GM20431 (cell line): ENCODE data around the gene TREML4.

Experiments
- in situ Hi-C: fragments of 300-500 bp; cut with MseI, MboI; formaldehyde crosslinking; loops from one replicate; pipeline ENCODE4 v1.15.0; 2020; ENCODE audit warnings: low sequenced_read_pairs; ENCODE audit not compliant: unreplicated experiment

The TREML4 gene

GRCh38 chr6:41247882-41248705, 19.9 kb downstream of the TREML4 start:
- in situ Hi-C loops, result no loop called here

- in situ Hi-C loops, result no loop called here
Measured at GRCh38 chr6:41252401-41253169, 24.4 kb downstream of the TREML4 start.

GRCh38 chr6:41255110-41255509, 27.0 kb downstream of the TREML4 start:
- in situ Hi-C loops, result no loop called here

DNA sequence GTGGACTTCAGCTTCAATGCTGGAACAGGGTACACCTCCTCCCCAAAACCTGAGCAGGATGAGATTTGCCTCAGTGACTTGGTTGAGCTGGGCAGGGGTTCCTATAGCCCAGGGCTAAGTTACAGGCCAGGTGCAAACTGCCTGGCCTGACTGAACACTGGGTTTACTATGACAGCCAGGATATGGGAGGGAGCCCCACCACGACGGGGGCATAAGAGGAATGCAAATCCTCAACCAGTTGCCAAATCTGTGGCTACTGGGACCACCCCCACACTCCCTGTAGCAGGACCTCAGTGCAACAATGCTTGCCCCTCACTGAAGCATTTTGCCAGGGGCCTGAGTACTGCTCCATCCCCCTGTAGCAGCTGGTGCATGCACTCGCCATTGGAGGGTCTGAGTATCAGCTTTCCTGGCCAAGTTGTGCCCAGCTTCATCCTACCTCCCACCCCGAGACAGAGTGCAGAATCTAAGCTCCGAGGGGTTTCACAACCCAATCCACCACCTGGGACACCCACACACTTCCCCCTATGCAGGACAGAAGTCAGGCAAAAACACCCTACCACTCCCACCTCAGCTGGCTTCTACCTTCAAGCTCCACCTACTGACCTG, 27.6 kb downstream of the TREML4 start:
- in situ Hi-C loops, result no loop called here

- in situ Hi-C loops, result no loop called here
Measured at GRCh38 chr6:41256383-41256782, 28.2 kb downstream of the TREML4 start.

DNA sequence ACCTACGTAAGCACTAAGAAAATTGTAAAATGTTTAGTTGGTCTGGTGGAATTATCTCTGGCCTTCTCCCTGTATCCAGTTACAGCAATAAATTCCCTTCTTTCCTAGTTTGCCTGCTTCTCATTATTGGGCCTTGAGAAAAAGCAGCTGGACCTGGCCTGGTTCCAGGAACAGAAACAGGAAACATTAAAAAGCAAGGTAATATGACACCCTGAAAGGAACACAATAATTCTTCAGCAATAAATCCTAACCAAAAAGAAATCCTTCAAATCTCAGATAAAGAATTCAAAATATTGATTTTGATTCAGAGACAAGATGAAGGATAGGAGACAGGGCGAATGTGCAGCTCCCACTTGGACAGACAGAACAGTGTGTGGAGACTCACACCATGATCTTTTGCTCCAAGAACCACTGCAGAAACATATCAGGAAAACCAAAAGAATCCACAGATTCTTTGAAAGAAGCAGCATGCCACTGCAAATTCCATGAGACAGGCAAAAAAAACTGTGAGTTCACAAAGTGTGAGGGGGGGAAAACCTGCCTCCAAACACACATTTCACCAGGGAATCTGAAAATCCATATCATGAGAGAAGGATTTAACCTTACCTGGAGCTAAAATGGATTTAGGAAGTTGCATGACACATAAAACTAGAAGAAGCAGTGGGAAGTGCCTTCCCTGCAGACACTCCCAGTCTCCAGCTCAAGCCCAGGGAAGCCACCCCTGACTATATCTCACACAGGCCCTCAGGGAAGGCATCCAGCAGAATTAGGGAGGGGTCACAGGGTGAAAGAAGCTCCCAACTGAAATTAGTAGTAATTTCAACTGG, 29.4 kb downstream of the TREML4 start:
- in situ Hi-C loops, result no loop called here

- in situ Hi-C loops, result no loop called here
Measured at GRCh38 chr6:41258196-41258493, 30.0 kb downstream of the TREML4 start.

DNA sequence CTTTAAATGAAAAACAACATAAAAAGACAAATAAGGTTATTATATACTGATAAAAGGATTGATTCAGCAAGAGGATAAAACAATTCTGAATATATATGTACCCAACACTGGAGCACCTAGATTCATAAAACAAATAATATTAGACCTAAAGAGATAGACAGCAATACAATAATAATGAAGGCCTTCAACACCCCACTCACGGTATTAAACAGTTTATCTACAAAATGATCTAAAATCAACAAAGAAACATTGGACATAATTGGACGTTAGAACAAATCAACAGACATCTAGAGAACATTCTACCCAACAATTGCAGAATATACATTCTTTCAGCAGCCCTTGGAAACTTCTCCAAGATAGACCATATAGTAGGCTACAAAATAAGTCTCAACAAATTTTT, 34.3 kb downstream of the TREML4 start:
- in situ Hi-C loops, result no loop called here

- in situ Hi-C loops, result no loop called here
Measured at GRCh38 chr6:41263267-41263666, 35.1 kb downstream of the TREML4 start.

- in situ Hi-C loops, result no loop called here
Measured at GRCh38 chr6:41266541-41266940, 38.4 kb downstream of the TREML4 start.

DNA sequence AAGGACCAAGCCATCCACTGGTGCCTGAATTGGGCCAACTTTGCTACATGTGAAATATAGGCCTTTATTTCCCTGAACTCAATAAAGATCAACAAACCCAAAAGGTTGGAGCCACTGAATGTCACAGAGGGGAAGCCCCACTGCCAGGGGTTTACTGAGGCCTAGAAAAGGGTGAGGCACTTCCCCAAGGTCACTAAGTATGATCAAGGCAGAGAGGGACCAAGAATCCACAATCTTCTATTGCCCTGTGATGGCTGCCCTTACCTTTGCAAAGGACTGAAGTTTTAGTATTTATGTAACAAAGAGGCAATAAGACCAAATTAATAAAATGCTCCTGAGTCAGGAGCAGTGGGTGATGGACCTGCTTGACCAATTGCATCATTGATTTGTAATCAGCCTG, 40.3 kb downstream of the TREML4 start:
- in situ Hi-C loops, result no loop called here

DNA sequence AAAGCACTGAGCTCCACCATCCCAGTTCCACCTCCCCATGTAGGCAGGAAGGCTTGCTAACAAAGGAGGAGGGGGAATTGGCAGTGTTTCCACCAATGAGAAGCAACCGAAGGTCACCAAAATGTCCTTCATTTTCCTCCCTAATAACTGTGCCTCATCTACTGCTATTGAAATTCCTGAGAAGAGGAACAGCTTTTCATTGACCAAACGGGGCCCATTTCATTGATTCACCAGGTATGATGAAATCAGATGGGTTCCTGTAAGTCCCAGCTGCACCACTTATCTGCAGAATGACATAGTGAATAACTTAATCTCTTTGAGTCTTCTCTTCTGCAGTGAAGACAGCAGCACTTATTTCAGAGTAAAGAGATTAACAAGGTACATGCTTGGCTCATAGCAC, 41.0 kb downstream of the TREML4 start:
- in situ Hi-C loops, result no loop called here

GRCh38 chr6:41269716-41270115, 41.6 kb downstream of the TREML4 start:
- in situ Hi-C loops, result no loop called here

- in situ Hi-C loops, result no loop called here
Measured at GRCh38 chr6:41271901-41272395, 43.8 kb downstream of the TREML4 start.

GRCh38 chr6:41272591-41273240, 44.6 kb downstream of the TREML4 start:
- in situ Hi-C loops, result no loop called here

DNA sequence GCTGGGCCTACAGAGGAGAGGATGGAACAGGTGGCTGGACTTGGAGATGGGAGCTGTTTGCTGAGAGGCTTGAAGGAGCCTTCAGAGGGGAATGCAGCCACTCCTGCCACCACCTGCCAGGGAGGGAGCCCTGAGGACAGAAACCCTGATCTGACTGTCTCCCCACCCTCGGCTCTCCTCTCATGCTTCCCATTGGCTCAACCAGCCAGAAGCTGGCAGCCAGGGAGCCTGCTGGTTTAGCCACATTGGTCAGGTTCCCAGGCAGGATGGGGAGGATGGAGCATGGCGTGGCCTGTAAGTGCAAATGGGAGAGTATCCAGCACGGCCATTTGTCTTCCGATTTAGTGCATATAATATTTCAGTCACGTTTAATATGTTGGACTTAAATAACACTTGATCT, 45.6 kb downstream of the TREML4 start:
- in situ Hi-C loops, result no loop called here

DNA sequence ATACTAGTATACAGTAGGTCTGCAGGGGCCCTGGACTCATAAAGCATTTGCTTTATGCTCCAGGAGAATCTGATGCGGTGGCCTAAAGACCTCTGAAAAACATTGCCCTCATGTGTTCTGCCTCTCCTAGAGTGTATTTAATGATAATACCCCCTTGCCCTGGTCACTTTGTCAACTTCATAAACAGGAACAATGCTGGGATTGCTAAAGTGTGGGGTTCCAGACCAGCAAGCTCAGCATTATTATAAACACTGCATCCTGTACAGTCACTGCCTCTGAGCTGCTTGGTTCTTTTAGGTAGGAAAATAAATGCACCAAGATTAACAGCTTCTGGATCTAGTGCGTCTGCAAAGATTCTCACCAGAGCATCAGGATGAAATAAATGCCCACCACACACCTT, 46.1 kb downstream of the TREML4 start:
- in situ Hi-C loops, result no loop called here

- in situ Hi-C loops, result no loop called here
Measured at GRCh38 chr6:41275489-41275888, 47.3 kb downstream of the TREML4 start.

DNA sequence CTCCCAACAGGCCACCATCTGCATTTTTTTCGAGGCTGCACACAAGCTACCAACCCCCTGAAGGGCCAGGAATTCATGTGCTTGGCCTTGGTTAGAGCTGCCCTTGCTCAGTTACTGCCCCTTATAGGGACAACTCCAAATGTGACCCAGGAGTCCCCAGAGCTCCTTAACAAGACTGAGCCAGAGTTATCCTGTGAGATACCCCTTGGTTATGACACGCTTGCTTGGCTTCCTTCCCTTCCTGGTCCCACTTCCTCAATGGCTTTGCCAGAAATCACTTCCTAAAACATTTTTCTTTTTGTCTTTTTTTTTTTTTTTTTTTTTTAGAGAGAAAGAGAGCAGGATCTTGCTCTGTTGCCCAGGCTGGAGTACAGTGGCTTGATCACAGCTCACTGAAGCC, 49.5 kb downstream of the TREML4 start:
- in situ Hi-C loops, result no loop called here
